ENCODE data around the gene DAGLA. TPM values are rescaled to one million over a fixed set of nuclear protein-coding genes. Genes with fewer than 3 reads are reported as not detected.

DAGLA gene
- total and polyA plus RNA-seq, 2 donors from 2014 or later, result 1.4 to 3.9 TPM

GRCh38 chr11:61694946-61695706, 14.9 kb downstream of the DAGLA start:
- Histone ChIP-seq H3K4me3 (ENCODE audit: low read length in 3 of 3) (no peak overlapping the region), H3K36me3 (ENCODE audit: control insufficient read depth in 2 of 3, insufficient read depth in 3 of 3, low read length in 3 of 3) (no peaks in the 10 kb centered on the region), H3K27ac (ENCODE audit: low read depth in 2 of 2, low read length in 2 of 2) (peak overlapping the region; percentile 59 to 68), H3K27me3 (ENCODE audit: control insufficient read depth, insufficient read depth, low read length) (no peaks in the 10 kb centered on the region), H3K9me3 (ENCODE audit: control insufficient read depth in 2 of 3, insufficient read depth in 1 of 3, low read length in 3 of 3) (no peaks in the 10 kb centered on the region), H3K9ac (ENCODE audit: low read length in 3 of 3) (peak overlapping the region in 1 of 3 donors; percentile 57), H3K4me1 (ENCODE audit: control insufficient read depth in 2 of 3, insufficient read depth in 2 of 3, low read depth in 1 of 3, low read length in 3 of 3) (peaks cover 0 to 55% (median 50%) of the 10 kb centered on the region in 3 donors)
- DNase-seq (peak in 2 of 5 donors; percentile 50 to 63), FAIRE-seq (no peak)
- TF ChIP-seq CTCF (IDR thresholded peaks at IDR 0.05; ENCODE audit: borderline replicate concordance, extremely low read depth, insufficient read depth), result peak; percentile 8
- intact Hi-C loops (cut with DNase I), result no loop called here

- H3K9me3 ChIP-seq (ENCODE audit: control insufficient read depth in 2 of 3, insufficient read depth in 1 of 3, low read length in 3 of 3), result no peaks in the 10 kb centered on the region
- intact Hi-C loops (cut with DNase I), result no loop called here
- H3K27ac ChIP-seq (ENCODE audit: low read depth in 2 of 2, low read length in 2 of 2), result peak overlapping the region; percentile 59 to 65
- DNase-seq (peak in 2 of 5 donors; percentile 69 to 94), FAIRE-seq (no peak)
- H3K36me3 ChIP-seq (ENCODE audit: control insufficient read depth in 2 of 3, insufficient read depth in 3 of 3, low read length in 3 of 3), result no peaks in the 10 kb centered on the region
- TF ChIP-seq CTCF (IDR thresholded peaks at IDR 0.05; ENCODE audit: borderline replicate concordance, extremely low read depth, insufficient read depth), result no peak
- H3K4me1 ChIP-seq (ENCODE audit: control insufficient read depth in 2 of 3, insufficient read depth in 2 of 3, low read depth in 1 of 3, low read length in 3 of 3), result peaks cover 0 to 62% (median 57%) of the 10 kb centered on the region in 3 donors
- no peak overlapping the region for H3K4me3 ChIP-seq (ENCODE audit: low read length in 3 of 3)
- peak overlapping the region in 1 of 3 donors; percentile 57 for H3K9ac ChIP-seq (ENCODE audit: low read length in 3 of 3)
- no peaks in the 10 kb centered on the region for H3K27me3 ChIP-seq (ENCODE audit: control insufficient read depth, insufficient read depth, low read length)
Observed at GRCh38 chr11:61695917-61696316, 15.7 kb downstream of the DAGLA start.

GRCh38 chr11:61696602-61697001, 16.4 kb downstream of the DAGLA start:
- H3K4me3 ChIP-seq (ENCODE audit: low read length in 3 of 3), result no peak overlapping the region
- H3K36me3 ChIP-seq (ENCODE audit: control insufficient read depth in 2 of 3, insufficient read depth in 3 of 3, low read length in 3 of 3), result no peaks in the 10 kb centered on the region
- DNase-seq, result no peak
- intact Hi-C loops (cut with DNase I), result no loop called here
- peaks cover 0 to 61% (median 60%) of the 10 kb centered on the region in 3 donors for H3K4me1 ChIP-seq (ENCODE audit: control insufficient read depth in 2 of 3, insufficient read depth in 2 of 3, low read depth in 1 of 3, low read length in 3 of 3)
- H3K9me3 ChIP-seq (ENCODE audit: control insufficient read depth in 2 of 3, insufficient read depth in 1 of 3, low read length in 3 of 3), result no peaks in the 10 kb centered on the region
- no peak for TF ChIP-seq CTCF (IDR thresholded peaks at IDR 0.05; ENCODE audit: borderline replicate concordance, extremely low read depth, insufficient read depth)
- FAIRE-seq, result no peak
- peak overlapping the region in 1 of 3 donors; percentile 34 for H3K9ac ChIP-seq (ENCODE audit: low read length in 3 of 3)
- peak overlapping the region; percentile 51 to 71 for H3K27ac ChIP-seq (ENCODE audit: low read depth in 2 of 2, low read length in 2 of 2)
- no peaks in the 10 kb centered on the region for H3K27me3 ChIP-seq (ENCODE audit: control insufficient read depth, insufficient read depth, low read length)

All from kidney (tissue), 14 donors.